GM15510 (cell line): ENCODE measurements around the gene WFDC1.

ENCODE experiments used
- POLR2A ChIP-seq: IDR thresholded peaks from 3 replicates; pipeline ENCODE4 v1.6.1; 2011; ENCODE audit warnings: borderline replicate concordance; ENCODE audit not compliant: insufficient read length; ENCODE audit errors: extremely low read depth

WFDC1 gene

DNA sequence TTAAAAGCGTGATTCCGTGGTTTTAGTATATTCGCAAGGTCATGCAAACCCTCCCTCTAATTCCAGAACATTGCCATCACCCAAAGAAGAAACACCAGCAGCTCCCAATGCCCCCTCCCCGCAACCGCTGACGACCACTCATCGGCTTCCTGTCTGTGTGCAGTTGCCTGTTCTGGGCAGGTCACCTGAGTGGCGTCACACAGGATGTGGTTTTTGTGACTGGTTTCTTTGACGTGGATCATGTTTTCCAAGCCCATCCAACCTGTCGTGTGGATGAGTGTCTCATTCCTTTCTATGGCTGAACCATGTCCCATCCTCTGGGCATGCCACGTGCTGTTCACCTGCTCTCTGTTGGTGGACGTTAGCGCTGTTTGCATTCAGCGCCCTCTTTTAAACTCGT lies 65.5 kb downstream of the WFDC1 start:
- TF ChIP-seq POLR2A = no peak

DNA sequence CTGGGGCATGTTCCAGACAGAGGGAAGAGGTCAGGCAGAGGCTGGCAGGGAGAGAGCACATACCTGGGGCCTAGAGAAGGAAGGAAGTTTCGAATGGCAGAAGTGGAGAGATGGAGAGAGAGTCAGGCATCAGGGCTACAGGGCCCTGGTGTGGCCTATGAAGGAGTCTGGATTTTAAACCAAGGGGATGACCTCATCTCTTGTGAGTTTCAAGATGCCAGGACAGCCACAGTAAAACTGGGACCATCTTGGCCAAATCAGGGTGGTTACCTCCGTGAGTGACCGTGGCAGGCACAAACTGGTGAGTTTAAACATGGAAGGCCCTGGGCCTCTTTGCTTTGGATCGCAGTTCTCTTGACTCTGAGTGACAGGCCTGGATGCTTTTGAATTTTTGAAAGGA lies 66.1 kb downstream of the WFDC1 start:
- no peak for TF ChIP-seq POLR2A

DNA sequence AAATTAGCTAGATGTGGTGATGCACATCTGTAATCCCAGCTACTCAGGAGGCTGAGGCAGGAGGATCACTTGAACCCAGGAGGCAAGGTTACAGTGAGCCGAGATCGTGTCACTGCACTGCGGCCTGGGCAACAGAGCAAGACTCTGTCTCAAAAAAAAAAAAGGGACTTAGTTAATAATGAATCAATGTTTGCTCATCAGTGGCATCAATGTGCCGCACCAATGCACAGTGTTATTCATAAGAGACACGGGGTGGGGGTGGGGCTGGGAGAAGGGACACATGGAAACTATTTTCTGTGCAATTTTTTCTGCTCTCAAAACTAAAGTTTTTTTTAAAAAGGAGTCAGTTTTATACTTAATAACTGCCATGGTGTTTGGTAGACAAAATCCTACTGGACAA lies 66.9 kb downstream of the WFDC1 start:
- no peak for TF ChIP-seq POLR2A

DNA sequence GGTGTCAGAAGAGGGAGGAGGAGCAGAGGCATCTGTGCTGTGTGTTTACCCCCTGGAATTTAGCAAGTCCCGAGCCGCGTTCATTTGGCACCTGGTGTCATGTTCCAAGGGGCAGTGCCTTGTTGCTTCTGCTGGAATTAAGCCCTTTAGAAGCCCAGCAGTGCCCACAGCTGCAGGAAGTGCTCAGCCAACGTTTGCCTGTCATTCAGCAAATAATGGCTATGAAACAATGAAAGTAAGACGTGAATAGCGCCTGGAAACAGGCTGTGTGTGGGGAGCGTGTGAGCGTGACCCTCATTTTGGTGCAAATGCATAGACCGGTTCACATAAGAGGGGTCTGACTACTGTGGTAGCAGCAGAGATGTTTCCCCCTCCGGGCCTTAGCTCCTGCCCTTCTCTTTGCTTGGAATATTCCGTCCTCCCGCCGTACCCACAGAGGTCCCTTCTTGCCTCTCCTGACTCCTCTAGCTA lies 67.8 kb downstream of the WFDC1 start:
- no peak for TF ChIP-seq POLR2A

DNA sequence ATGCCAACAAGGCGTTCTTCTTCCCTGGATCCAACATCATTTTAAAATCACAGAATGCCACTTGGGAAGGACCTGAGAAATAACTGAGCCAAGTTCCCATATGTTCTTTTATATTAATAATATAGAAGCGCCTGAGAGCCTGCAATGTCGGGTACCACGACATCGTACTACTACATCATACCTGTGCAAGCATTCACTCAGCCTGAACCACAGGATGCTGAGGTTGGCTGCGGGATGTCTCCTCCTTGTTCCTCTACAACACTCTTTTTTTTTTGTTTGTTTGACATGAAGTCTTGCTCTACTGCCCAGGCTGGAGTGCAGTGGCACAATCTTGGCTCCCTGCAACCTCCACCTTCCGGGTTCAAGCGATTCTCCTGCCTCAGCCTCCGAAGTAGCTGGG lies 71.5 kb downstream of the WFDC1 start:
- no peak for TF ChIP-seq POLR2A

DNA sequence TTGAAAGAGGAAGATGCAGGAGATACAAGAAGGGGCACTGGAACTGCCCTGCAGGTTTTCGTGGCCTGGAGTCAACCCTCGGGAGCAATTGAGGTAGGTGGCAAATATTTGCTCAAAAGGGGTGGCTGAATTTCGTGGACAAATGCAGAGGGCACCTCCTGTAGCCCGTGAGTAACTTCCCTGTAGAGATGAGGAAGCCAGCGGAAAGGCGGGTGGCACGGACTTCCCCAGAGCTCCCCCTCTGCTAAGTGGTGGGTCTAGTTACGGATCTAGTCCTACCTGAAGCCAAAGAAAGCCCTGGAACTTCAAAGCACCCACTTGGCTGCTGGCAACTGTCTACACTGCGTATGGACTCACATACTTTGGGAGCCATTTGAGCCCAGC lies 72.6 kb downstream of the WFDC1 start:
- TF ChIP-seq POLR2A = no peak

DNA sequence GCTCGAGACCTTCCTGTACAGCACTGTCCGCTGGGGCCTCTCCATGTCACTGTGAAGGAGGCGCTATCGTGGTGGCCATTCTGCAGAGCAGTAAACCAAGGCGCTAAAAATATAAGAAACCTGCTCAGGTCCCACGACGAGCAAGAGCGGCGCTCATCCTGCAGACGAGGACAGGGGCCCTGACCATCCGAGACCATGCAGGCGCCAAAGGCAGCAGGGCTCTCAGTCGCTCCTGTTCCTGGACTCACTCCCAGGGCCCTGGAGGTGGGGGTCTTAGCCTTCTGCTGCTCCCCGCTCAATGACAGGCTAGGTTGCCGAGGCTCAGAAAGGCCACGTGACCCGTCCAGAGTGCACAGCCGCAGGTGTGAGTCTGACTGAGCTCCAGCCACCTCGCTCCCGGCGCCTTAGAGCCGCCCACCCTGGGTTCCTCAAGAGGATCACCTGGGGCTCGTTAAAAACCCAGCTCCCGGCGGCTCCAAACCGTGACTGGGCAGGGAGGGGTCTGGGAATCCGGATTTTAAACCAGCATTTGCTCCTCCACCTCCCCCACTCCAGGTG lies 73.2 kb downstream of the WFDC1 start:
- no peak for TF ChIP-seq POLR2A

DNA sequence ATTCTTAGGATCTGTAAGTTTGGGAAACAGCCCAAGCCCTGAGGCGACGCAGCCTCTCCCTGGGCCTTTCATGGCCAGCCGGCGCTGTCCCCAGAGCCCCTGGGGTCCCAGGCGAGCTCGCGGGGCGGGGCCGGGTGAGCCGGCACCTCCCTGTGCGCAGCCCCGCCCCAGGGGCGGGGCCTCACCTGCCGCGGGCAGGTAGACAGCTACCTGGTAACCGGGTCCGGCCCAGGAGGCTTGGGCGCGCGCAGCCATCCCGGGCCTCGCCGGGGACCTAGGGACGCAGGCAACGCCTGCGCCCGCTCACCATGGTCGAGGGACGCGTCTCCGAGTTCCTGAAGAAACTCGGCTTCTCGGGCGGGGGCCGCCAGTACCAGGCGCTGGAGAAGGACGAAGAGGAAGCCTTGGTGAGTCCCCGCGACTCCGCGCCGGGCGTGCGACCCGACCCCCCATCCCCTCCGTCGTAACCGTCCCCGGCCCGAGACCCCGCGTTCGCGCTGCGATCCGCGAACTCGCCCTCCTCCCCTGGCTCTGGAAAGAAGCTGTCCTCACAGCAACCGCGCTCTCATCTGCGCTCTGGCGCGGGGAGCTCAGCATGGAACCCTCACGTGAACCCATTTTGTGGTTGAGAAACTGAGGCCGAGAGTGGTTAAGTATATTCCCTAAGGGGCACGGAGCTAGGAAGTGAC lies 73.8 kb downstream of the WFDC1 start, which contains the start of gene ATP2C2:
ATP2C2 (plus strand) TSS at position 231 of the 689 bp plus-strand sequence; CDS start at position 309, 78 bp downstream.
- TF ChIP-seq POLR2A = no peak

DNA sequence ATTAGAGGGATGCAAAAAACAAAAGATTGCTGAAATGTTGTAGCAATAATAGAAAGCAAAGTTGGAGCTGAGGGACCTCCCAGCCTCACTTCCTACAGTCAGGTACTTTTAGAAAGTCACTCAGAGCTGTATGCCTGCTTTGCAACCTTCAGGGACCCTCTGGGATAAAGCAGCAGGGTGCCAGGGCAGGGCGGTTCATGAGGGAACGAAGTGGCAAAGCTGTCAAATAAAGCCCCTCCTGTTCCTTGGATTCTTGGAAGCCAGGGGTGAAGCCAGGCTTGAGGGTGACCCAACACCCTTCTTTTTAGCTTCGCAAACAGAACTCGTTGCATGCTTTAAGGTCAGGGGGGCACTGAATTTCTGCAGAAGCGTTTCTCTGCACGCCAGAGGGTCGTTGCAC lies 74.4 kb downstream of the WFDC1 start:
- TF ChIP-seq POLR2A = no peak

DNA sequence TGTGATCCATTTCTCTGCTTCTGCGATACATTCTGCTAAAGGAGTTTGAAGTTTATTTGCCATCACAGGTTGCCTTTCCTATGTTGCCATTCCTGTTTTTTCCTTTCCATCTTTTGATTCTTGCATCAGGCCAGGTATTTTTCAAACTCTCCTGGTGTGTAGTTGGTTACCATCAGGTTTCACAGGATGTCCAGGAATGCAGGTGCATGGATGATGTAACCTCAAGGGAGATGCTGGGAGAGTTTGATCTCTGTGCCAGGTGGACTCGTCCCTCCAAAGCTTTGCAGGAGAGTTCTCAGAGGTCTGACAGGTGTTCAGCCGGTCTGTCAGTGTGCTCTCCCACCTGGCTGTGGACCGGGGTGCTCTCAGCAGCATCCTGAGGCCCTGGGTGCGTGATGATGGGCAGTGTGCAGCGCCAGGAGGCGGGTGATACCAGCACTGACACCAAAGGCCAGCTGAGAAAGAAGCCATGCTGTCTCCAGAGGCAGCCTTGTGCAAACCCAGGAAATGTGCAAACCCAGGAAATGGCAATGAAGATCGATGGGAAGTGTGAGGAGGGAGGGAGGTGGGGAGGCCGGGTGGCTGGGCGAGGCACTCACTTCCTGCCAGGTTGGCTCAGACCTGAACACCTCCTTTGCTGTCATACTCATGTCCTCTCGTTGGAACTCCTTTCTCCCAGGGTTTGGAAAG lies 75.4 kb downstream of the WFDC1 start:
- TF ChIP-seq POLR2A = no peak

DNA sequence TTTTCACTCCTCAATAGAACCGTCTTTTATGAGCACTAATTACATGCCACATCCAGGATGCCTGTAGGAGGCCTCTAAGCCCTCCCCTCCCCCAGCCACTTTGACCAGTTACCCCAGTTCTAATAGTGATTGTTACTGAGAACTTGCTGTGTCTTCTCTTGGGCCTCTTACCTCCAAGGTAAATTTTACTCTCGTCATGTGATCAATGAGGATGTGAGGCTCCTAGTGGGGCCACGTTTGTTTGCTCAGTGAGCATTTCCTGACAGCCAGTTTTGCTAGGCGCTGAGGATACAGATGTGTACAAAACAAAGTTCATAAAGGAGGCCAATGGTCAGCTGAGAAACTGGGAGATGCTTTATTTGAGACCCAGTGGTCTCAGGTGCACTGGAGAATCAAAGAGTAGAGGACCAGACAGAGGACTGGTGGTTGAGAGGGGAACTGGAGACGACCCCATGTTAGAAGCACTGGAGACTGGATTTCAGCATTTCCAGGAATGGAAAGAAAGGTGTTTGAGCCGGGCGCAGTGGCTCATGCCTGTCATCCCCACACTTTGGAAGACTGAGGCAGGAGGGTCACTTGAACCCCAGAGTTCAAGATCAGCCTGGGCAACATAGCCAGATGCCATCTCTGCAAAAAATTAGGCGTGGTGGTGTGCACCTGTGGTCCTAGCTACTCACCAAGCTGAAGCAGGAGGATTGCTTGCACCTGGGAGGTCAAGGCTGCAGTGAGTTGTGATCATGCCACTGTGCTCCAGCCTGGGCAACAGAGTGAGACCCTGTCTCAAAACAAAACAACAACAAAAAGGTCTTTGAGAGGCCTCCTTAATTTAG lies 76.3 kb downstream of the WFDC1 start:
- TF ChIP-seq POLR2A = no peak

DNA sequence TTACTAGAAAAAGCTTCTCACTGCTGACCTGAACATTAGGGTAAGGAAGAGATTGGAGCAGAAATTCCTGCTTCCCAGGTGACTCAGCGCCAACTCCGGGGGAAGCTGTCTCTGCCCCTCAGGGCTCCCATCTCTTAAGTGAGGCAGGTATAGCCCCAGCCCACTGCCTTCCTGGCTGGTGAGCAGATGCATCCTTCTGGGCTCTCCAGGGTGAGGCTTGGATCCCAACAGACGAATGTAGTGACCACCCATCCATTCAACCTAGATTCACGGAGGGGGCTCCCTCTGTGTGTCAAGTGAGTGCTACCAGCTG lies 76.8 kb downstream of the WFDC1 start:
- TF ChIP-seq POLR2A = no peak

DNA sequence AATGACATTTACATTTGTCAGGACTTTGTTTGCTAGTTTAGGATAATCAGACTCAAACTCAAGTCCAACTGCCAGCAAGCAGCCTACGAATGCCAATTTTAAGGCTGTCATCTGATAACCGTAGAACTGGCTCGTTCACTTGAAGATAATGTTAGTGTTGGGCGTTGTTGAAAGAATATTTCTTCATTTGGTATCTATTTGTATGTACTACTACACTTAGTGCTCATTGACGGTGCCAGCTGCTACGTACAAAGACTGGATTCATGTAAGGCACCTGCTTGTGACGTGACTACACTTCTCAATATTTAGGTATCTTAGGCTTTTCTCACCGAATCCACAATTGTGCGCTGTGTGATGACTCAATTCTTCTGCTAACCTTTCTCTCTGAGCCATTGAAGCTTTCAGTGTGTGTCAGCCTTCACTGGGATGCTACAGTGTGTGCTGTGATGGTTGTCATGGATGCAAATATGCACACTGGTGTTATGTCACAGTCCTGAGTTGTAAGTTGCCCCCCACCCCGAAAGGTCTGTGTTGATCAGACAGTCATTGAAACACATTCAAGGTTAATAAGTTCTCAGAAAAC lies 79.3 kb downstream of the WFDC1 start:
- TF ChIP-seq POLR2A = no peak

DNA sequence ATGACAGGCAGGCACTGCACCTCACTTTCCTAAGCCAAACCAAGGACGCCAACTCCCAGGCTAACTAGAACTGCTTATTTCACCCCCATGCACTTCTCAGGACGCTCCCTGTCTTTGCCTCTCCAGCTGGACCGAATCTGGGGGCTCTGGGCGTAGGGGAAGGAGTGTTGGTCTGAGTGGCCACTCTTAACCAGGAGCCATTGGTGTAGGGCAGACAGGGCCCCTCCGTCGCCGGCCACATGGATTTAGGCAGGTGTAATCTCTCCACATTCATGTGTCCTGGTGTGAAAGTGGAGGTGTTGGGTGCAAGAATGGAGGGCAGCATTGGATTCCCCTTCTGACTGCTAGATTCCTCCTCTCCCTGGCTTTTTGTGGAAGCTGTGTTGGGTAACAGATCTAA lies 83.4 kb downstream of the WFDC1 start:
- TF ChIP-seq POLR2A = no peak

DNA sequence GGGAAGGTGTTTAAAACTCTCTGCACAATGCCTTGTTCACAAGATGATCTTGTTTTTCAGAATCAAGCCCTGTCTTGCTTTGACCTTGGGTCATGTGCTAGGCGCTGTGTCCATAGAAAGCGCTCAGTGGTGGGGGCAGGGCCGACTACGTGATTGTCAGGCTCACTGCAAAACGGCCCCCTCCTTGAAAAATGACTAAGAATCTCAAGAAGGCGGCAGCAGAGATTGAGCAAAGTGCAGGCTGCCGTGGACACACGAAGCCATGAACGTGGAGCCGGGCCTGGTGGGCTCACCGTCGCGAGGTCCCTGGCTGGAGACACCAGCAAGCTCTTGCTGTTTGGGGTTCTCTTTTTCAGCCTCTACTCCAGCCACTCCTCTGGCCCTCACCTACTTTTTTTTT lies 83.9 kb downstream of the WFDC1 start:
- TF ChIP-seq POLR2A = no peak
